Measurements from ENCODE around the gene XCL1. TPM values are rescaled to one million over a fixed set of nuclear protein-coding genes. Genes with fewer than 3 reads are reported as not detected.
A peak's percentile ranks its signal among the peaks of the same experiment; 100 is the strongest.
"Not testable (repeated sequence)": the region's sequence is repeated elsewhere in the genome, so short reads cannot be mapped to it uniquely, and the experiment has no call there.

XCL1 gene
- total RNA-seq, result 0.57 TPM
- long read RNA-seq, result 0 reads

GRCh38 chr1:168576245-168576688 is at the start of gene XCL1:
XCL1 (plus strand) TSS chr1:168576605; CDS start chr1:168576638, 33 bp downstream.
- ATAC-seq; intact Hi-C loops (cut with DNase I); DNase-seq (ENCODE audit: missing footprints): not testable (repeated sequence)

GRCh38 chr1:168529518-168529917 is 46.9 kb upstream of the XCL1 start:
- DNase-seq (ENCODE audit: missing footprints) (no peak), ATAC-seq (no peak)
- intact Hi-C loops (cut with DNase I), result no loop called here

GRCh38 chr1:168531615-168532345 is 44.6 kb upstream of the XCL1 start:
- no peak for DNase-seq (ENCODE audit: missing footprints)

GRCh38 chr1:168535536-168535935 is 40.9 kb upstream of the XCL1 start:
- no peak for ATAC-seq
- DNase-seq (ENCODE audit: missing footprints), result no peak
- intact Hi-C loops (cut with DNase I), result no loop called here

More at GRCh38 chr1:168531615-168532345, 44.6 kb upstream of the XCL1 start:
- no peak for ATAC-seq
- intact Hi-C loops (cut with DNase I), result no loop called here

- ATAC-seq; intact Hi-C loops (cut with DNase I); DNase-seq (ENCODE audit: missing footprints): not testable (repeated sequence)
These were observed 35.6 kb upstream of the XCL1 start for GRCh38 chr1:168540798-168541197.

- ATAC-seq; DNase-seq (ENCODE audit: missing footprints); intact Hi-C loops (cut with DNase I): not testable (repeated sequence)
These were observed 33.4 kb upstream of the XCL1 start for GRCh38 chr1:168542978-168543377.

GRCh38 chr1:168543840-168544498 is 32.4 kb upstream of the XCL1 start, which contains the start of gene XCL2:
XCL2 (minus strand) TSS chr1:168543997; CDS start chr1:168543964, 33 bp downstream.
- intact Hi-C loops (cut with DNase I); DNase-seq (ENCODE audit: missing footprints); ATAC-seq: not testable (repeated sequence)

- intact Hi-C loops (cut with DNase I), result not testable (repeated sequence)
These were observed 30.5 kb upstream of the XCL1 start for GRCh38 chr1:168545678-168546552.

GRCh38 chr1:168546553-168546895 is 29.9 kb upstream of the XCL1 start:
- intact Hi-C loops (cut with DNase I); ATAC-seq; DNase-seq (ENCODE audit: missing footprints): not testable (repeated sequence)

More at GRCh38 chr1:168545678-168546552, 30.5 kb upstream of the XCL1 start:
- ATAC-seq; DNase-seq (ENCODE audit: missing footprints): not testable (repeated sequence)

- DNase-seq (ENCODE audit: missing footprints) (no peak), ATAC-seq (no peak)
- intact Hi-C loops (cut with DNase I), result no loop called here
These were observed 25.4 kb upstream of the XCL1 start for GRCh38 chr1:168550971-168551370.

- intact Hi-C loops (cut with DNase I), result no loop called here
- ATAC-seq, result no peak
- no peak for DNase-seq (ENCODE audit: missing footprints)
These were observed 24.7 kb upstream of the XCL1 start for GRCh38 chr1:168551688-168552087.

GRCh38 chr1:168552961-168553360 is 23.4 kb upstream of the XCL1 start:
- DNase-seq (ENCODE audit: missing footprints), result no peak
- ATAC-seq, result no peak

GRCh38 chr1:168553680-168554553 is 22.5 kb upstream of the XCL1 start:
- intact Hi-C loops (cut with DNase I), result no loop called here
- DNase-seq (ENCODE audit: missing footprints) (peak; percentile 37), ATAC-seq (no peak)

More at GRCh38 chr1:168552961-168553360, 23.4 kb upstream of the XCL1 start:
- intact Hi-C loops (cut with DNase I), result no loop called here

- no peak for DNase-seq (ENCODE audit: missing footprints)
- intact Hi-C loops (cut with DNase I), result no loop called here
- ATAC-seq, result no peak
These were observed 21.6 kb upstream of the XCL1 start for GRCh38 chr1:168554603-168555483.

GRCh38 chr1:168555508-168556046 is 20.8 kb upstream of the XCL1 start:
- no peak for ATAC-seq
- intact Hi-C loops (cut with DNase I), result no loop called here
- DNase-seq (ENCODE audit: missing footprints), result no peak

GRCh38 chr1:168556647-168557046 is 19.8 kb upstream of the XCL1 start:
- intact Hi-C loops (cut with DNase I), result no loop called here
- ATAC-seq (no peak), DNase-seq (ENCODE audit: missing footprints) (no peak)

GRCh38 chr1:168560370-168560769 is 16.0 kb upstream of the XCL1 start:
- DNase-seq (ENCODE audit: missing footprints) (no peak), ATAC-seq (no peak)
- intact Hi-C loops (cut with DNase I), result no loop called here
